Naive thymus-derived CD8-positive, alpha-beta T cell (primary cell): ENCODE measurements around the gene CIROP. TPM values are rescaled to one million over a fixed set of nuclear protein-coding genes. Genes with fewer than 3 reads are reported as not detected.

Experiments
- ATAC-seq, 2 donors: fragments of 150-1000 bp; cut with Tn5 transposase in 1 of 2; sonication (Bioruptor Pico), chemical (Tn5 transposase) in 1 of 2; 1 replicate in 1 of 2; 2 replicates in 1 of 2; pipeline ENCODE4 v1.10.0; 2021; ENCODE audit warnings: mild to moderate bottlenecking in 2 of 2, moderate library complexity in 2 of 2
- POLR2A ChIA-PET: fragments of 350-600 bp; sonication (Branson Sonifier 250); formaldehyde crosslinking; loops from one replicate; lab custom pipeline; 2021; ENCODE audit warnings: antibody characterized with exemption; lab: Charles Lee
- DNase-seq, 10 donors: peaks; one replicate each; pipeline versions ENCODE4 v3.0.0 to v3.0.0-alpha.2; 2020 to 2022
- H3K27ac Mint-ChIP-seq, 10 donors: one replicate each; pipeline ENCODE4 v1.8.0; 2020 to 2022; ENCODE audit warnings: mild to moderate bottlenecking in 10 of 10, mixed read lengths in 10 of 10, moderate library complexity in 4 of 10, inconsistent platforms in 1 of 10
- H3K27me3 Mint-ChIP-seq, 5 donors: one replicate each; pipeline ENCODE4 v1.8.0; 2021 to 2022; ENCODE audit warnings: mixed read lengths in 5 of 5
- H3K36me3 Mint-ChIP-seq, 3 donors: one replicate each; pipeline ENCODE4 v1.8.0; 2020 to 2022; ENCODE audit warnings: mixed read lengths in 3 of 3, mild to moderate bottlenecking in 2 of 3, inconsistent platforms in 1 of 3
- H3K4me1 Mint-ChIP-seq, 4 donors: one replicate each; pipeline ENCODE4 v1.8.0; 2021 to 2022; ENCODE audit warnings: mixed read lengths in 4 of 4
- H3K4me3 Mint-ChIP-seq, 10 donors: one replicate each; pipeline ENCODE4 v1.8.0; 2020 to 2022; ENCODE audit warnings: mild to moderate bottlenecking in 10 of 10, mixed read lengths in 10 of 10, moderate library complexity in 6 of 10, inconsistent platforms in 1 of 10
- H3K9me3 Mint-ChIP-seq, 9 donors: one replicate each; pipeline ENCODE4 v1.8.0; 2020 to 2022; ENCODE audit warnings: mixed read lengths in 9 of 9, mild to moderate bottlenecking in 3 of 9, inconsistent platforms in 1 of 9, moderate library complexity in 1 of 9
- polyA plus RNA-seq, 3 donors: library from polyadenylated mRNA; unstranded; fragments of 300-500 nt; fragmentation: Illumina TruSeq; gene quantifications; one replicate each; pipeline ENCODE4 v1.2.3, GENCODE V29; 2021
- total RNA-seq, 8 experiments: library from RNA in 2 of 8; stranded (reverse) in 2 of 8; gene quantifications; one replicate each; pipeline ENCODE4 v1.2.3 and lab custom pipeline; 2021 to 2026

CIROP gene
- total and polyA plus RNA-seq, 5 experiments from 2014 or later = not detected

DNA sequence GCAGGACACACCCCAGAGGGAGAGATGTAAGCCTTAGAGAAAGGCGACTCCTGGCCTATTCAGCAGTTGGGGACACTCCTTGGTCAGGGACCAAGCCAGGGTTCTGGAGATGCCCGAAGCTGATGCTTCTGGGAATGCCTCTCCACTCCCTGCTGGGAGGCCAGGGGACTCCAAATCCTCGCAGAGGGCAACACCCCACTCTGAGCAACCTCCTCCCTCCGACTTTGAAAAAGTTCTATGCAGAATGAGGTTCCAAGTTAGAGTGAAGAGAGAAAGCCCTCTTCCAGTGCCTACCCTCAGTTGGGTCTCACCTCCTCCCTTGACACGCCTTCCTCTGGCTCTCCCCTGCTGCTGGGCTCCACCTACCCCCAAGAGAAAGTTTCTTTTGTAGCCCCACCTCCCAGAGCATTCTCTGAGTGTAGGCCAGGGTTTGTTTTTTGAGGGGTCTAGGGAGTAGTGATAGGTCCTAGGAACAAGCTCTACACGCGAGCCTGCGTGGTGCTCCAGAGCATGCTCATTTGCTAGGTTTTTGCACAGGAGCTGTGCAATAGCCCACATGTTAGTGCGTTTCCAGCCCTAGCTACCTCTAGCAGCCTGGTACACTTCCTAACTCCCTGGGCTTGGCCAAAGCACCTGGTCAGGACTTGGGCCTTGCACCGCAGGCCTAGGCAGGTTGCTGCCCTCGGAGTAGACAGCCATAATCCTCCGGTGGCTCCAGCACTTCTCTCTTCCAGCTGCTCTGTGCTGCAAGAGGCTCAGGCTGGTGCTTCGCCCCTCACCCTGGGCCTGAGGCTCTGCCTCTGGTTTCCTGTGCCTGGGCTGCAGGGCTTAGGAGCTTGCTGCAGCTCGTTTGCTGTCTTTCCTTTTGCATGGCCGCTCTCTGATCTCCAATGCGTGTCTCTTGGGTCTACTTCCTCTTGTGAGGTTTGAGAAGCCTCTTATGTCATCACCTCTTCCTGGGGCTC, 14.9 kb upstream of the CIROP start:
- ATAC-seq (peak; percentile 75 to 80), DNase-seq (peak; percentile 28 to 79 (median 56))
- no peaks in the 10 kb centered on the region for H3K27me3 Mint-ChIP-seq
- POLR2A ChIA-PET = interaction anchor here (0.5 to 8.7 kb wide), 25 partner anchors 9 to 248 kb away, joined by 3 to 123 read pairs (median 5); partner anchors contain the start of genes ACIN1, C14orf119, HAUS4 and HOMEZ
- peak overlapping the region; percentile 94 to 99 (median 98) for H3K27ac Mint-ChIP-seq
- no peaks in the 10 kb centered on the region for H3K9me3 Mint-ChIP-seq
- peak overlapping the region; percentile 61 to 90 (median 81) for H3K4me3 Mint-ChIP-seq
- no peaks in the 10 kb centered on the region for H3K36me3 Mint-ChIP-seq
- H3K4me1 Mint-ChIP-seq = peaks cover 27 to 70% (median 55%) of the 10 kb centered on the region in 4 donors

GRCh38 chr14:23118506-23119362, 13.9 kb upstream of the CIROP start, which contains the start of gene CEBPE:
Gene CEBPE, minus strand, starts transcription at chr14:23119255. Its CDS starts 164 bp downstream, at chr14:23119091.
- Mint-ChIP-seq H3K4me1 (peaks cover 29 to 79% (median 60%) of the 10 kb centered on the region in 4 donors), H3K27ac (peak within 1 kb of the TSS; percentile 95 to 99 (median 98)), H3K27me3 (peaks cover 0 to 3% (median 0%) of the 10 kb centered on the region in 5 donors), H3K4me3 (peak within 1 kb of the TSS; percentile 61 to 90 (median 81)), H3K36me3 (no peaks in the 10 kb centered on the region), H3K9me3 (no peaks in the 10 kb centered on the region)
- ATAC-seq (no peak), DNase-seq (peak in 1 of 10 donors; percentile 13)
- POLR2A ChIA-PET = interaction anchor here (1.0 to 8.7 kb wide), 8 partner anchors 23 to 184 kb away, joined by 4 to 123 read pairs (median 10); partner anchors contain the start of genes ACIN1, C14orf119, HOMEZ and PPP1R3E

GRCh38 chr14:23117371-23118020, 12.7 kb upstream of the CIROP start:
- peak overlapping the region in 6 of 10 donors; percentile 6 to 78 (median 68) for H3K4me3 Mint-ChIP-seq
- peak overlapping the region; percentile 94 to 99 (median 98) for H3K27ac Mint-ChIP-seq
- peaks cover 29 to 76% (median 60%) of the 10 kb centered on the region in 4 donors for H3K4me1 Mint-ChIP-seq
- no peak for ATAC-seq
- H3K36me3 Mint-ChIP-seq = no peaks in the 10 kb centered on the region
- no peaks in the 10 kb centered on the region for H3K9me3 Mint-ChIP-seq
- DNase-seq = no peak
- H3K27me3 Mint-ChIP-seq = peaks cover 0 to 3% (median 0%) of the 10 kb centered on the region in 5 donors
- POLR2A ChIA-PET = interaction anchor here (0.6 to 8.7 kb wide), 3 partner anchors 22 to 59 kb away, joined by 3 to 123 read pairs (median 4); partner anchors contain the start of genes ACIN1 and C14orf119

- no peaks in the 10 kb centered on the region for H3K9me3 Mint-ChIP-seq
- peaks cover 23 to 64% (median 49%) of the 10 kb centered on the region in 4 donors for H3K4me1 Mint-ChIP-seq
- POLR2A ChIA-PET = interaction anchor here (8.7 kb wide), 1 partner anchor 21 kb away, joined by 123 read pairs; the partner anchor contains the start of genes ACIN1 and C14orf119
- peak overlapping the region; percentile 33 to 99 (median 84) for H3K27ac Mint-ChIP-seq
- no peak for DNase-seq
- no peak overlapping the region for H3K4me3 Mint-ChIP-seq
- no peaks in the 10 kb centered on the region for H3K36me3 Mint-ChIP-seq
- ATAC-seq = no peak
- H3K27me3 Mint-ChIP-seq = peaks cover 0 to 3% (median 0%) of the 10 kb centered on the region in 5 donors
These were observed 11.1 kb upstream of the CIROP start for GRCh38 chr14:23115918-23116317.

DNA sequence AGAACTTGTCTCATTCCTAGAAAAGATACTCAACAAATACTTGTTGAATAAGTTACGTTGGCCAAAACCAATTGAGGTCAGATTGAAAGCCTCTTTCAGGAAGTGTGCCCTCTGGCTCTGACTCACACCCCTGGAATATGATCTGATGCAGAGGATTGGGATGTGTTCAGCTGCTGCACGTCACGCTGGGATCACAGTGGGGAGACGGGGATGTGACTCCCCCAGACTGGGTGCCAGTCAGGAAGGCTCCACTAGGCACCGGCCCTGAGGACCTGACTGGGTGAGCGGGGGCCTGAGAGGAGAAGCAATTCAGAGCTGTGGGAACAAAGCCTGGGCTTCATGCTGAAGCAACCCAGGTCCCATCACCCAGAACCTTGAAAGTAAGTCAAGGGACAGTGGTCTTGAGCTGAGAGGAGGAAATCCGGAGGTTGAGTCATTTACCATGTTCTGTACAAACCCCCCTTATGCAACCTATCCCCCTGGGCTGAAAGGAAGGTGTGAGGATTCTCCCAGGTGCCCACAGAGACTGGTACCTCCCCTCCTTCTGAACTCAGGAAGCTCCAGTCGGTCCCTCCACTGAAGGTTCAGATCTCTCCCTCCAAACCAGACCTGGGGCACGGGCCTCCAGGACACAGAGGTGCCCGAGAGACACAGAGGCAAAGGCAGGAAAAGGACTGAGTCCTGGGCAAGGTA, 10.4 kb upstream of the CIROP start:
- no peaks in the 10 kb centered on the region for H3K36me3 Mint-ChIP-seq
- peaks cover 16 to 57% (median 42%) of the 10 kb centered on the region in 4 donors for H3K4me1 Mint-ChIP-seq
- H3K4me3 Mint-ChIP-seq = no peak overlapping the region
- H3K9me3 Mint-ChIP-seq = no peaks in the 10 kb centered on the region
- POLR2A ChIA-PET = interaction anchor here (8.7 kb wide), 1 partner anchor 20 kb away, joined by 123 read pairs; the partner anchor contains the start of genes ACIN1 and C14orf119
- H3K27ac Mint-ChIP-seq = peak overlapping the region in 9 of 10 donors; percentile 31 to 99 (median 87)
- ATAC-seq = no peak
- H3K27me3 Mint-ChIP-seq = peaks cover 0 to 3% (median 0%) of the 10 kb centered on the region in 5 donors
- DNase-seq = no peak

DNA sequence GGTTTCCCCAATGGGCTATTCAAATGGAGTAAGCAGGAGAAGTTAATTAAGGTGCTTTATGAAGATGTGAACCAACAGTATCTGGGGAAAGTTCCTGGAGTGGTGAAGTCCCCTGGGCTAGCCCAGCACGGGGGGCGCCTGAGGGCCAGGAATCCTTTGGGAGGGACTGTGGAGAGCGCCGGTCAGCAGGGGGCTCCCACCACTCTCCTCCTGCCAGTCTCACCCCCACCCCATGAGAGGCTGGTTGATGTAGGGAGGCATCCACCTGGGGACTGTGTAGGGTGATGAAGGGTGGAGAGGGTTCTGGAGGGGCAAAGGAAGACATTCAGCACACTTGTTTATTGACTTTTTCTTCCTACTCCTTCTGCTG, 9.9 kb upstream of the CIROP start:
- H3K9me3 Mint-ChIP-seq = no peaks in the 10 kb centered on the region
- ATAC-seq = no peak
- no peak overlapping the region for H3K4me3 Mint-ChIP-seq
- peaks cover 0 to 3% (median 0%) of the 10 kb centered on the region in 5 donors for H3K27me3 Mint-ChIP-seq
- H3K4me1 Mint-ChIP-seq = peaks cover 12 to 51% (median 37%) of the 10 kb centered on the region in 4 donors
- peak overlapping the region in 9 of 10 donors; percentile 6 to 95 (median 71) for H3K27ac Mint-ChIP-seq
- H3K36me3 Mint-ChIP-seq = no peaks in the 10 kb centered on the region
- POLR2A ChIA-PET = interaction anchor here (8.7 kb wide), 1 partner anchor 19 kb away, joined by 123 read pairs; the partner anchor contains the start of genes ACIN1 and C14orf119
- no peak for DNase-seq

- DNase-seq (no peak), ATAC-seq (no peak)
- Mint-ChIP-seq H3K27ac (peak overlapping the region in 8 of 10 donors; percentile 6 to 95 (median 73)), H3K4me1 (peaks cover 7 to 46% (median 31%) of the 10 kb centered on the region in 4 donors), H3K36me3 (no peaks in the 10 kb centered on the region), H3K9me3 (no peaks in the 10 kb centered on the region), H3K4me3 (no peak overlapping the region), H3K27me3 (peaks cover 0 to 3% (median 0%) of the 10 kb centered on the region in 5 donors)
- POLR2A ChIA-PET = interaction anchor here (8.7 kb wide), 1 partner anchor 19 kb away, joined by 123 read pairs; the partner anchor contains the start of genes ACIN1 and C14orf119
These were observed 9.3 kb upstream of the CIROP start for GRCh38 chr14:23114120-23114458.

- peaks cover 5 to 42% (median 27%) of the 10 kb centered on the region in 4 donors for H3K4me1 Mint-ChIP-seq
- no peak for DNase-seq
- peaks cover 0 to 3% (median 0%) of the 10 kb centered on the region in 5 donors for H3K27me3 Mint-ChIP-seq
- H3K9me3 Mint-ChIP-seq = no peaks in the 10 kb centered on the region
- POLR2A ChIA-PET = interaction anchor here (8.7 kb wide), 1 partner anchor 18 kb away, joined by 123 read pairs; the partner anchor contains the start of genes ACIN1 and C14orf119
- peak overlapping the region in 2 of 10 donors; percentile 61 to 77 for H3K27ac Mint-ChIP-seq
- H3K4me3 Mint-ChIP-seq = no peak overlapping the region
- no peak for ATAC-seq
- H3K36me3 Mint-ChIP-seq = no peaks in the 10 kb centered on the region
These were observed 8.8 kb upstream of the CIROP start for GRCh38 chr14:23113431-23114119.

DNA sequence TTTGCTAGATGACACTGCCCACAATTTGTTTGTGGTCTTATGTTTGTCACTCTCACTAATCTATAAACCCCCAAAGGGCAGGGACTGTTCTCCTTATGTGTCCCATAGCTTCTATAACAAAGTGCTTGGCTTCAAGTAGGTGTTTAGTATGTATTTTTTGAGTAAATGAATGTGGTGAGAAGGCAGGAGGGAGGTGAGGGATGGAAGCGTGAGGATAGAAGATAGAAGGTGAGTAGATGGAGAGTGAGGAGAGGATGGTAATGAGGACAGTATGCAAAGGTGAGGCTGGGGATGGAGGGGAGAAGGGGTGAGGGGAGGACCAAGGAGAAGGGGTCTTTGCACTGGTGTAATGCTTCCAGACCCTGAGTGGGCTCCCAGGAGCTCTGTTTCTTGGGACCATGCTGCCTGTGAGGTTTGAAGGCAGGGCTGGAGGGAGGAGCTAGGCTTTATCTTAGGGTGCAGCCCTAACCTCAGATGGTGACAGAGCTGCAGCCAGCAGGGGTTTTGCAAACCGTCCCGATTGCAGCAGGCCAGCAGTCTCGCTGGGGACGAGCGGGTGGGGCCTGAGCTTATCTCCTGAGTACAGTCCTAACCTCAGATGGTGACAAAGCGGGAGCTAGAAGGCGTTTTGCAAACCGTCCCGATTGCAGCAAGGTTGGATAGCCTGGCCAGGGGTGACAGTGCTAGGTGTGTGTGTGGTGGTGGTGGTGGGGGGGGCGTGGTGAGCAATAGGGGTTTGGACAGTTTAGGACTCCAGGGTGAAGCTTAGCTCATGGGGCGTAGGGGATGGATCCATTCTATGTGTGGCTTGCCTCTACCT, 7.8 kb upstream of the CIROP start:
- Mint-ChIP-seq H3K36me3 (no peaks in the 10 kb centered on the region), H3K27ac (peak overlapping the region in 2 of 10 donors; percentile 3 to 14), H3K27me3 (peaks cover 0 to 3% (median 0%) of the 10 kb centered on the region in 5 donors), H3K9me3 (no peaks in the 10 kb centered on the region), H3K4me3 (no peak overlapping the region), H3K4me1 (peaks cover 2 to 32% (median 17%) of the 10 kb centered on the region in 4 donors)
- DNase-seq = no peak
- ATAC-seq = no peak
- POLR2A ChIA-PET = interaction anchor here (0.5 to 0.6 kb wide), 2 partner anchors 70 to 522 kb away, joined by 3 to 6 read pairs; no protein-coding TSS in a partner anchor
